BLaER1 treated with 17β-estradiol and CSF1 and Interleukin-3, amounts not matched to agents 10 nM and 100 nM (cell line): Measurements from ENCODE around the gene SLC9A8.

ENCODE experiments used
- H3K27ac ChIP-seq, 11 experiments: shearing (Covaris generic); formaldehyde crosslinking; 2 replicates each; pipeline ENCODE4 v1.8.1; 2022
- H3K27me3 ChIP-seq, 11 experiments: shearing (Covaris generic); formaldehyde crosslinking; 2 replicates each; pipeline ENCODE4 v1.8.1; 2022
- H3K36me3 ChIP-seq, 11 experiments: shearing (Covaris generic); formaldehyde crosslinking; 2 replicates each; pipeline ENCODE4 v1.8.1; 2022
- H3K4me1 ChIP-seq, 10 experiments: shearing (Covaris generic); formaldehyde crosslinking; 2 replicates each; pipeline ENCODE4 v1.8.1; 2022
- H3K4me2 ChIP-seq, 11 experiments: shearing (Covaris generic); formaldehyde crosslinking; 2 replicates each; pipeline ENCODE4 v1.8.1; 2022
- H3K4me3 ChIP-seq, 10 experiments: shearing (Covaris generic); formaldehyde crosslinking; 2 replicates each; pipeline ENCODE4 v1.8.1; 2022
- H3K9ac ChIP-seq, 11 experiments: shearing (Covaris generic); formaldehyde crosslinking; 2 replicates each; pipeline ENCODE4 v1.8.1; 2022
- H3K9me3 ChIP-seq, 11 experiments: shearing (Covaris generic); formaldehyde crosslinking; replicated peaks in 1 of 11; 2 replicates each; pipeline ENCODE4 v1.8.1; 2022
- H4K20me1 ChIP-seq, 11 experiments: shearing (Covaris generic); formaldehyde crosslinking; 2 replicates each; pipeline ENCODE4 v1.8.1; 2022
- Cebpa-rat ChIP-seq, 11 experiments: shearing (Covaris generic); IDR thresholded peaks; 2 replicates each; pipeline ENCODE4 v1.8.1; 2022

SLC9A8 gene

DNA sequence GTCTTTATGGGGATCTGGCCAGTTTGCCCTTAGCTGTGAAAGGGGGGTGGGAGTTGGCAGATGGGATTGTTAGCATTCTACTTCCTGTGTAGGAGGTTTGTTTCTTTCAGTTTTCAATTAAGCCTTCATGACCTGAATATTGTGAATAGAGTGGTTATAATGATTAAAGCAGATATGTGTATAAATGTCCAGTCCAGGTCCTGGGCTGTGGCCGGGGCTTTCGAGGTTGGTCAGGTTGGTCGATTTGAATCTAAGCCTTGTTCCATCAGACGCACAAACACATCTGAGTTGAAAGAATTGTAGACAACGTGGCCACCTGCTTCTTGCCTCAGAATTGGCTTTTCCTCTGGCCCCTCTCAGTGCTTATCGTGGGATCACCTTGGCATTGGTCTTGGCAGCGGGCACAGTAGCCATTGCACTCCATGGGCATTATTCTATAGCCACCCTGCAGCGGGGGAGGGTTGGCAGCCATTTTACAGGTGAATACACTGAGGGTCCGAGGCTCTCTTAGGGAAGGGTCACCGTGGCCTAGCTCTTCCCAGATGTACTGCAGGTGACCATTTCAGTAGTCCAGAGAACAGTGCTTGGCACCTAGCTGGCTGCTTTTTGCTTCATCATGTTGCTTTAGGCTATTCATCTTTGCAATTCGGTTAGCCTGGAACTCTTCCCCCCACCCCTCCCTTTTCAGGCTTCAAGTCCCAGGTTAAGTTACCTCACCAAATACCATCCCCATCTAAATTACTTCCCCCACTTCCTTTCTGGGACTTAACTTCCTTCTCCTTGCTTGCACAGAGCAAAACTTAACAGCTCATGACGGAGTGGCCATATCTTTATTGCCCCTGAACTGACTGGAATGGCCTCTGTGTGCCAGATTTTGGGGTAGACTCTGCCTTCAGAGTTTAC, 124.7 kb downstream of the SLC9A8 start:
- Histone ChIP-seq H4K20me1 (peaks cover 52 to 60% (median 56%) of the 10 kb centered on the region in 11 experiments), H3K36me3 (peaks cover 32 to 42% (median 37%) of the 10 kb centered on the region in 11 experiments), H3K4me3 (peak overlapping the region; percentile 72 to 100 (median 99)), H3K4me1 (peaks cover 47 to 64% (median 59%) of the 10 kb centered on the region in 10 experiments), H3K9ac (peak overlapping the region; percentile 93 to 99 (median 98)), H3K27me3 (no peaks in the 10 kb centered on the region), H3K9me3 (peaks cover 0 to 7% (median 0%) of the 10 kb centered on the region in 11 experiments; a peak in 3 of 22 replicates), H3K4me2 (peak overlapping the region; percentile 96 to 100 (median 99)), H3K27ac (peak overlapping the region; percentile 85 to 99 (median 97); a peak in 21 of 22 replicates)
- no peak for TF ChIP-seq Cebpa-rat (IDR thresholded peaks at IDR 0.05)

DNA sequence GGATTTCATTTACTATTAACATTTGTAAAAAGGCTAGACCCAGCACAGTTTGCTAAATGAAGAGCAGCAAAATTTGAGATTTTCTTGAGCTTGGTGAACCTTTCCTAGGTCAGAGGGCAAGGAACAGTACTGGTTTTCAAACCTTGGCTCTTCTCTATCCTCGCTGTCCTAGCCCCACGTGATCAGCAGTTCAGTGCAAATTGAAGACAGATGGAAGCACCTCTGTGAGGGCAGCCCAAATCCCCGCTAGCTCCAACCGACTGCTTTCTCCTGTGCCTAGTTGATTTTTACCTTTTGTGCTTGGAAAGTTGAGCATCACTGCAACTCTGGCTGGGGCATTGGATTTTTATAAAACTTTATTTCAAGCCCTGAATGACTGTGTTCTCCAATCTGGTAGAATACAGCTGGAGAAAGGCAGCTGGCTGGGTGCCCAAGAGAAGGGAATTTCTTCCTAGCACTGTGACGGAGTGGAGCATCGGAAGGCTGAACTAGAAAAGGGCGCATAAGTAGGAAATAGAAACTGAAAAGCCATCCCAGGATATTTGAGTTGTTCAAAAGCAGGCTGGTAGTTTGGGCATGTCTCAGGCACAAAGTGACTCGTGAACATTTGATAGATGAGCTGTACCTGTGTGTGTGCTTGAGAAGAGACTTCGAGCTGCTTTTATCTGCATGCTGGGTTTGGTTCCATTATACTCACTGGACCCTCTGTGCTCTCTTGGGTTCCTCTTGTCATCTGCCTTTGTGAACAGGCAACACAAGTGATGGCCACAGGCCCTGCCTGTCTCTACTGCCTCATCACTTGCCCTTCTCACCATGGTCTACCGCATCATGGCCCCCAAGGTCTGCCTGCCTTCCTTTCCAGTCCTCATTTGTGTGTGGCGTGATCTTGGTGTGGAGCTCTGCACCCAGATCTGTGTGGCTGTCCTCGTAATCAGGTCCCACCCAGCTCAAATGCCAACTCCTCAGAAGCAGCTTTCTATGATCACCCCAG, 125.8 kb downstream of the SLC9A8 start:
- Histone ChIP-seq H3K4me2 (peak overlapping the region; percentile 96 to 100 (median 99)), H3K36me3 (peaks cover 44 to 54% (median 49%) of the 10 kb centered on the region in 11 experiments), H3K27ac (peak overlapping the region in 9 of 11 experiments; percentile 92 to 99 (median 97); a peak in 13 of 22 replicates), H3K9me3 (peaks cover 0 to 7% (median 0%) of the 10 kb centered on the region in 11 experiments; a peak in 3 of 22 replicates), H4K20me1 (peaks cover 63 to 71% (median 67%) of the 10 kb centered on the region in 11 experiments), H3K9ac (peak overlapping the region in 10 of 11 experiments; percentile 93 to 99 (median 98); a peak in 17 of 22 replicates), H3K4me3 (peak overlapping the region; percentile 72 to 100 (median 99); a peak in 17 of 20 replicates), H3K27me3 (no peaks in the 10 kb centered on the region), H3K4me1 (peaks cover 47 to 64% (median 59%) of the 10 kb centered on the region in 10 experiments)
- TF ChIP-seq Cebpa-rat (IDR thresholded peaks at IDR 0.05): no peak

DNA sequence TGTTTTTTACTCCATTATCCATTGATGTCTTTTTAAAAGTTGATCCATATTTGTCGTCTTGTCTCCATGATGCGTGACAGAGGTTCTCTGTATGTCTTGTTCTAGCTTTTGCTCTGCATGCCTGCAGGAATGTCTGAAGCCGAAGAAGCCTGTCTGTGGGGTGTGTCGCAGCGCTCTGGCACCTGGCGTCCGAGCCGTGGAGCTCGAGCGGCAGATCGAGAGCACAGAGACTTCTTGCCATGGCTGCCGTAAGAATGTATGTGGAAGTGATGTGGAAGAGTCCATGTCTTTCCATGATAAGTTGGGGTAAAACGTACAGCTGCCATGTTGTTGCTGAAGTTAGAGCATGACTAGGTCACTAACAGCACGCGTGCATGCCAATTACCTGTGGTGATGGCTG, 128.8 kb downstream of the SLC9A8 start:
- Histone ChIP-seq H4K20me1 (peaks cover 89 to 98% (median 97%) of the 10 kb centered on the region in 11 experiments), H3K4me1 (peaks cover 31 to 46% (median 37%) of the 10 kb centered on the region in 10 experiments), H3K27ac (no peak overlapping the region), H3K4me3 (no peak overlapping the region), H3K4me2 (no peak overlapping the region), H3K9ac (peak overlapping the region in 1 of 11 experiments; percentile 12; a peak in 1 of 22 replicates), H3K27me3 (no peaks in the 10 kb centered on the region), H3K36me3 (peaks cover 72 to 84% (median 79%) of the 10 kb centered on the region in 11 experiments), H3K9me3 (no peaks in the 10 kb centered on the region)
- TF ChIP-seq Cebpa-rat (IDR thresholded peaks at IDR 0.05): no peak
